Mucosa of descending colon (tissue), 3 donors: Measurements from ENCODE around the gene RAD50. TPM values are rescaled to one million over a fixed set of nuclear protein-coding genes. Genes with fewer than 3 reads are reported as not detected.

Source experiments
- ATAC-seq: fragments of 200-7000 bp; cut with Tn5 transposase; one replicate; pipeline ENCODE4 v1.9.1; 2020; ENCODE audit warnings: mild to moderate bottlenecking, moderate library complexity
- DNase-seq, 3 donors: peaks; one replicate each; pipeline ENCODE4 v3.0.0-alpha.2; 2020
- H3K36me3 ChIP-seq: fragments of 200-600 bp; one replicate; pipeline ENCODE4 v1.8.0; 2021; ENCODE audit warnings: low read depth, mild to moderate bottlenecking
- H3K4me1 ChIP-seq: fragments of 200-600 bp; one replicate; pipeline ENCODE4 v1.8.0; 2021; ENCODE audit warnings: low read depth, mild to moderate bottlenecking
- H3K4me3 ChIP-seq: fragments of 200-600 bp; one replicate; pipeline ENCODE4 v1.8.0; 2021; ENCODE audit warnings: mild to moderate bottlenecking
- H3K9me3 ChIP-seq: fragments of 200-600 bp; one replicate; pipeline ENCODE4 v1.8.0; 2021; ENCODE audit warnings: mild to moderate bottlenecking
- CTCF ChIP-seq: fragments of 200-600 bp; IDR thresholded peaks from one replicate; pipeline ENCODE4 v1.8.0; 2022; ENCODE audit warnings: antibody characterized with exemption, mild to moderate bottlenecking
- intact Hi-C, 2 donors: fragments of 100-400 bp; cut with DNase I in 1 of 2; cut with micrococcal nuclease in 1 of 2; formaldehyde crosslinking; loops; one replicate each; pipeline versions ENCODE4 v1.11.0 to v1.11.1; 2022; cut with DNase I, micrococcal nuclease
- total RNA-seq, 3 donors: library from RNA; stranded (reverse); fragmentation: NEBNext Ultra II Directional in 2 of 3; extraction: Animal tissue kit (Norgen Biotek cat#: 25700) in 2 of 3; gene quantifications; one replicate each; pipeline versions ENCODE4 v1.2.1 to v1.2.4, GENCODE V29; 2021 to 2023
- donor health status: DM: no; HTN: no; CAD: no; lungs with moderate emphysema.
- donor health status: DM: no; HTN: no; CAD: no.
- donor health status: DM: no; HTN: yes; CAD: no.

RAD50 gene
- total RNA-seq, 3 donors from 2014 or later = 35.3 to 43.8 (median 36.1) TPM

GRCh38 chr5:132667761-132668705 lies 111.3 kb downstream of the RAD50 start:
- ATAC-seq (no peak), DNase-seq (no peak)
- Histone ChIP-seq H3K9me3 (no peaks in the 10 kb centered on the region), H3K4me1 (no peaks in the 10 kb centered on the region), H3K36me3 (no peaks in the 10 kb centered on the region), H3K4me3 (no peak overlapping the region)
- intact Hi-C loops = no loop called here
- TF ChIP-seq CTCF = no peak

- Histone ChIP-seq H3K9me3 (no peaks in the 10 kb centered on the region), H3K4me3 (no peak overlapping the region), H3K4me1 (no peaks in the 10 kb centered on the region), H3K36me3 (no peaks in the 10 kb centered on the region)
- TF ChIP-seq CTCF = no peak
- intact Hi-C loops = no loop called here
- ATAC-seq (no peak), DNase-seq (no peak)
Measured at GRCh38 chr5:132668706-132669454, 112.1 kb downstream of the RAD50 start.

- intact Hi-C loops = no loop called here
- DNase-seq = no peak
Measured at GRCh38 chr5:132669455-132669820, 112.7 kb downstream of the RAD50 start.

GRCh38 chr5:132669966-132670882 lies 113.4 kb downstream of the RAD50 start:
- intact Hi-C loops = no loop called here
- no peak for TF ChIP-seq CTCF
- Histone ChIP-seq H3K9me3 (no peaks in the 10 kb centered on the region), H3K36me3 (no peaks in the 10 kb centered on the region), H3K4me3 (no peak overlapping the region), H3K4me1 (no peaks in the 10 kb centered on the region)
- no peak for ATAC-seq
- DNase-seq = no peak

More at GRCh38 chr5:132669455-132669820, 112.7 kb downstream of the RAD50 start:
- ATAC-seq = no peak
- TF ChIP-seq CTCF = no peak
- no peaks in the 10 kb centered on the region for H3K9me3 ChIP-seq
- no peaks in the 10 kb centered on the region for H3K36me3 ChIP-seq
- H3K4me3 ChIP-seq = no peak overlapping the region
- no peaks in the 10 kb centered on the region for H3K4me1 ChIP-seq

- Histone ChIP-seq H3K36me3 (no peaks in the 10 kb centered on the region), H3K9me3 (no peaks in the 10 kb centered on the region), H3K4me1 (no peaks in the 10 kb centered on the region), H3K4me3 (no peak overlapping the region)
- intact Hi-C loops = no loop called here
- TF ChIP-seq CTCF = no peak
- ATAC-seq = no peak
- DNase-seq = no peak
Measured at GRCh38 chr5:132671000-132671399, 114.2 kb downstream of the RAD50 start.
